Suppressor macrophage (primary cell): Measurements from ENCODE around the gene COMT.

Experiments
- DNase-seq, 4 experiments: peaks; one replicate each; pipeline ENCODE4 v3.0.0-alpha.2; 2020 to 2022

Gene COMT

DNA sequence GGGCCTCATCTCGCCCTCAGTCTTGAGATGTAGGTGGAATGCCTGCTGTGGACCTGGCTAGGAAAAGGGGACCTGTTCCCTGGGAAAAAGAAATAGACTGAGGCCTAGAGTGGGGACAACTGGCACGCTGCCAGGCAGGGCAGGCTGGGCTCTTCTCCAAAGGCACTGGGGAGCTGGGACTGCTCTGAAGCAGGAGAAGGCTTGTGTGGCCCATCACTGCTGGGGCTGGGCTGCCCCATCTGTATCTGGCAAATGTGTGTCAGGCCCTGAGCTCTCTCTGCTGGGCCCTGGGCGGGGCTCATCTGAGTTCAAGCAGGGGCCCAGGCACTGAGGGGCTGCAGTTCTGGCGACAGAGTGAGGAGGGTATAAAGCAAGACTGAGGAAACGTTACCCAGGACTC lies 42.2 kb downstream of the COMT start:
- no peak for DNase-seq

DNA sequence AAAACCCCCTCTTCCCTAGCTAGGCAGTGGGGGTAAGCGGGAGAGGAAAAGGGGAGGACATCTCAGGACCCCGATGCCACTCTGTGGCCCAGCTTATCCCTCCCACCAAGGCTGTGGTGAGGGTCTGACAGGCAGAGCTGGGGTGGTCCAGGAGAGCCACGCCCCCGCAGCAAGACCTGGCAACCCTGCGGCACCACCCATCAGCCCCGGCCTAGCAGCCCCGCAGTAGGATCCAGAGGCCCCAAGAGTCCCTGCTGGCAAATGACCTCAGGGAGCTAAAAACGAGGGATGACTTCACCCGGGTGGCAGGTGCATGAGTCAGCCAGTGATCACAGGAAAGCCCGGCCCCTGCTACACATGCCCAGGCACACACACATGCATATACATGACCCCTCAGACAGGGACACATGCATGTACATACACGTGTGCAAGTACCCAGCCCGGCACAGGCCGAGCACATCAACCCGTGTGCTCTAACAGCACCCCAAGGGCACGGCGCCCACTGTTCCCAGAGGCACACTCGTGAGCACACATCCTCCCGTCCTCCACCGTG lies 42.7 kb downstream of the COMT start:
- no peak for DNase-seq

DNA sequence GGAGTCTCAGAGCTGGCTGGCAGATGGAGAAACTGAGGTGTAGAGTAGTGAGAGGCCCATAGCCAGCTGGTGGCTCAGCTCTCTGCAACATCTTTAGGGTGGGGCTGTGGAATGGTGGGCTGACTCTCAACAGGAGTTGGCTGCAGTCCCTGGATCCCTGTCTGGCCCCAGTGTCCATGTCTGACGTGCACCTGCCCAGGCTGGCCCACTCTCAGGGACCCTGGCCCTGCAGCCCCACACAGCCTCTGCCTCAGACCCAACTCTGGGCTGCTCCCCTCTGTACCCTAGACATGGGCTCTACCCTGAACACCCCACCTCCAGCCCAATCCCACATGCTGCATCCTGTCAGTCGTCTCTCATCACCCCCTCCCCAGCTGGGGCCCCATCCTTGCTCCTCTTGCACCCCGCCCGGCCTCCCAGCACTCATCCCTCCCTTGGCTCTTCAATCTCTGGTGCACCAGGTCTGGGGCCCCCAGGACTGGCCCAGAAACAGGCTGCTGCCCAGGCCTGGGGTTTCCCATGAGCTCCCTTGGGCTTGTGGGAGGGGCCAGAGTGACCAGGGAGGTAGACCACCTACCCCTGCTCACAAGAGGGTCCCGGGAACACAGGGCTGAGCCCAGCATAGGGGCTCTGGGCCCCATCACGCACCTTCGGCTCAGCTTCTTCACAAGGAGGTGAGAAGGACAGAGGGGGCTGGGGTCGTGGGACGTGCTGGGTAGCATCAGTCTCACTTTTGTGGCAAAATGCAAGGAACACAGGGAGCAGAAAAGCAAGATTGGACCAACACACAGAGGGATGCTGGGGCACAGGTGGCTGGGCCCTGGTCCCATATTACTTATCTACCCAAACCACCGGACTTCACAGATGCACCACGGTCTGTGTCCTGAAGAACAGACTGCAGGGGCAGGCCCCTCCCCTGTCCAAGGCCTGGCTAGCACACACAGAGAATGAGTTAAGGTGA lies 43.6 kb downstream of the COMT start:
- no peak for DNase-seq

DNA sequence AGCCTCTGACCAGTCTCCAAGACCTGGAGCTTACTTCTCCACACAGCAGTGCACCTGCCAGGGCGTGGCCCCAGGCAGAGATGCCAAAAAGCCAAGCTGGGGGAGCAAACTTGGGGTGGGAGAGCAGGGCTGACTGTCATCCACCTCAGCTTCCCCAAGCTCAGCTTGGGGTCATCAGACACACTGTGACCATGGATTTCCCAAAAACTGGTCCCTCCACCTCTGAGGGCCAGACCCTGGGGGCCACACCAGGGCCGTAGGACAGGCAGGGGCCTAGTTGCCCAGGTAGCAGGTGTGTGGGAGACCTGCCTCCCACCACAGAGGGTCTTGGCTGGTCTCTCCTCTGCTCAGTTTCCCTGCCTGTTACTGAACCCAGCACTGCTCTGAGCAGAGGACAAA lies 44.4 kb downstream of the COMT start:
- no peak for DNase-seq

DNA sequence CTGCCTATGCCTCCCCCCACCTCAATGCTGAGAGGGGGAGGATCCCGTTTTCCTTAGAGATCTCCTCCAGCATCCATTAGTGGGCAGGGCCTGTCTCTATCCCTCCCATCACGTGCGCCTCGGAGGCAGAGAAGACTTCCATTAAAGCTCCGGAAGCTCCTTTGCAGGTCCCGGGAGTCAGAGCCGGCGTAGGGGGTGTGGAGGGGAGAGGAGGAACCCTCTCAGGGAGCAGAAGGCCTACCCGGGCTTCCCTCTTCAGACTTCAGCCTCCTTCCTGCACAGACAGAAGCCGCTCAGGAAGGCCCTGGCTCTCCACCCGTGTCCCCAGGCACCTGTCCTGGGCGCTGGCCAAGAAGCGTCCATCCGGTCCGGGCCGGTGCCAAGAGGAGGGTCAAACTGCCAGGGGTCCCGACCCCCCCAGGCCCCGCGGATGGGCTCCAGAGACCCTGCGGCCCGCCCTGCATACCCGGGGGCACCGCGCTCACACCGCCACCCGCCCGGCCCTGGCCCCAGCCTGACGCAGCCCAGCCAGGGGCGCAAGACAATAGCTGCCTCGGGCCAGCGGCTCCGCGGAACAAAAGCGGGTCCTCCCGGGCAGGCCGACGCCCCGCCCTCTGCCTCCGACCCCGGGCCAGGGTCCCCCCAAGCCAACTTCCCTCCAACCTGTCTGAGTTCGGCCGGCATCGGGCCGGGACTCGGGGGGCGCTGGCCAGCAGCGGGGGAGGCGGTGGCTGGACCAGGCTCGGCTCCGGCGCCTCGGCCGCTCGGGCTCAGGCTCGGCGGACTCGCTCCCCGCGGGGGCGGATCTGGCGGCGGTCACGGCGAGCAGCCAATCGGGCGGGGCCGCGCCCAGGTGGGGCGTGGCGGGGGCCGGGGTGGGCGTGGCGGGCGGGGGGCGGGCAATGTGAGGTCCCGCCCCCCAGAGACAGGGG lies 45.1 kb downstream of the COMT start:
- peak; percentile 83 to 95 (median 90) for DNase-seq

DNA sequence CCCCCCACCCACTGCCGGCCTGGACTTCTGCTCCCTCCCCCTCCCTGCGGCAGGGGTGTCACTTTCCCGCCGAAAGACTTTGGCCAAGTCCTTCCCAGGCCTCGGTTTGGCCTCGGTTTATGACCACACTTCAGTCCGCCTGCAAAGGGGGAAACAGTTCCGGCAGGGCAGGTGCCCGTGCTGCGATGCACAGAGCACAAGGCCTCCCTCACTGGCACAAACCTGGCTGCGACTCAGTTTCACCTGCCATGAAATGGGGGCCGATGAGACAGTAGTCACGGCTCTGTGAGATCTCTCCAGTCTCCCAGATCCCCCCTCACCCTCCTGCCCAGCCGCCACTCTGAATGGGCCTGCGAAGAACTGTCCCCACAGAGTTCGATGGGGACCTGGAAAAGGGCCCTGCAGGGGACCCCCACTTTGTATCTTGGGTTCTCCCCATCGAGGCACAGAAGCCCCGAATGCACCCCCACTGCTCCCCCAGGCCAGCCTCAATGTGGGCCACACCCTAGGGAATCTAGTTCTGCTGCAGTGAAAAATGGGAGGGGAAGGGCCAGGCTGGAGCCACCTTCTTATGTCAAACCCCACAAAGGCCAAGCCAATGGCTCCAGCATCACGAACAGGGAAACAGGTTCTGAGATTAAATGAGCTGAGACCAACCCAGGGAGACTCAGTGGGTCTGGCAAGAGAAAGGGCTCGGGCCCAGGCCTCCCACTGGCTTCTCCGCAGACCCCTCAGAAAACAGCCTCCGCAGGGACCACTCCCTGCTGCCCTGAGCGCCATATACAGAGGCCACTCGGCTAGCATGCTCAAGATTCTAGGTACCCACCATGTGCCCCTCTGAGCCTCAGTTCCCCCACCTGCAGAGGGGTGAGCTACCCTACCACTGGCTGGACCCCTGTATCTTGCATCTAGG lies 46.1 kb downstream of the COMT start:
- DNase-seq, result no peak

DNA sequence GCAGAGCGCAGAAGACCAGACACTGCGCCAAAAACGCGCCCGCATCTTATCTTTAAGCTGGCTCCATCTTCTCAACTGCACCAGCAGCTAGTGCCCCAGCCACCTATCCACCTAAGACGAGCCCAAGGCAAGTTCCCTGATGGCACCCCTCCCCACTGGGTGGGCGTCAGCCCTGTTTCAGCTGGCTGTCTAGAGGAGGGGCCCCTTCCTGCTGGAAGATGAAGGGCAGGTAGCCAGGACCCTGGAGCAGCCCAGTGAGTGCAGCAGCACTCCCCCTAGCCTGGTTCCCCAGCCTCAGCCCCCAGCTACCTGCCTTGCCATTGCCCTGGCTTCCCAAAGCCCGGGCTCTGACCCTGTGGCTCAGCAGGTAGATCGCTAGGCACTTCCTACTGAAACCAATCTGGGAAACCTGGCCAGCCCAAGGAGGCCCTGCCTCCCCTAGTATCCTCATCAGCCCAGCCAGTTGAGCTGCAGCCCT lies 46.8 kb downstream of the COMT start:
- no peak for DNase-seq

DNA sequence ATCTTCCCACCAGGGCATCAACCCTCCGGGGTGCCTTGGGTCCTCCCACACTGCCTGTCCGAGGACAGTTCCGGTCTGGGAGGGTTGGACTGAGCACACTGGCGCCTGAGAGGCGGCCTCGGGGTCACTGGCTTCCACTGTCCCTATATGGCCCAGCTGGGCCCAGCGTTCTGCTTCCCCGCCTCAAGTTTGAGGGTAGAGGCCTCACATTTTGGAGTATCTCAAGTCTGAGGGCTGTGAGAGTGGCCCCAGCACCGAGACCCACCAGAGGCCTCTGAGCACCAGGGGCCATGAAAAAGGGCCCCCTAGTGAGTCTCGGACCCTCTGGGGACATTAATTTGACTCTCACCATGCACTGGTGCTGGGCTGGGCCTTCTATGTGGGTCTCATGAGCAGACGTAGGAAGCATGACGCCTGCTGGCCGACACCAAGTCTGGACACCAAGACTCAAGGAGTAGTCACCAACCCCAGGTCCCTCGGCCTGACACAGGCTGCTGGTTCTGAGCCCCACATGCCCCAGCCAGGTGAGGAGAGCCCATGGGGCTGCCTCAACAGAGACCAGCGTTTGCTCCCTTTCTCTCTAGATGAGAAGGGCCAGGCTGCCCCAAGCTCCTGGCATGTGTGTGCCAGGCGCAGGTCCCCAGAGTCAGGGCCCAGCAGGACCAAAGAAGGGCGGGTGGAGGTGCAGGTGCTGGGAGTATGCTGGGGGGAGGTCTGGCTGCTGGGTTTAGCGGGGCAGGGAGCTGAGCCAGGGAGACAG lies 47.6 kb downstream of the COMT start:
- no peak for DNase-seq

DNA sequence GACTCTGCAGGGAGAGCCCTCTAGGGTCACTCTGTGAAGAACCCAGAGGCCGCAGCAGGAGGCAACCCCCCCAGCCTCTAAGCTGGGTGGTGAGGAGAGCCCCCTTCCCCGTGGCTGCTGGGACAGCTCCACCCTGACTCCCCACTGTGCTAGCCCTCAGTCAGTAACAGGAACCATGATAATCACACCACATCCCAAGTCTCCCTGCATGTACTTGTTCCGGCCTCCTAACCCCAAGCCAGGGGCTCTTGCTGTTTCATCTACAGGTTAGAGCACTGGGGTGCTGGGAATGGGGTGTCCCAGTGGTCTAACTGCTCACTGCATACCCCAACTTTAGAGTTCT lies 48.1 kb downstream of the COMT start:
- no peak for DNase-seq

DNA sequence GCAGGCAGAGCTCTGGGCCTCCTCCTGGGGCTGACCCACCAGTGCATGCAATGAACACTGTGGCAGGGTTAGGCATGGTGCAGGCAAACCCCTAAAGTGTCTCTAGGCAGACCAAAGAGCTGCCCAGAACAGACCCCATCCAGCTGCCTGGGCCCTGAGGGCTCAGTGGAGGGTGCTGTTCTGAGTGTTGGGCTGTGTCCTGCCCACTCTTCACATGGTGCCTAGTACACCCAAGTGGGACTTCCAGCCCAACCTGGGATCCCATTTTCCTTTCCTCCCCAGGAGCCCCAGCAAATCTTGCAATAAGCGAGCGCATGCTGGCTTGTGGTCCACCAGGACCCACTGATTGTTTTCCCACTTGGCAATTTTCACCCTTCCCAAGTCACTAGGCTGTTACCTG lies 48.6 kb downstream of the COMT start:
- DNase-seq, result no peak

DNA sequence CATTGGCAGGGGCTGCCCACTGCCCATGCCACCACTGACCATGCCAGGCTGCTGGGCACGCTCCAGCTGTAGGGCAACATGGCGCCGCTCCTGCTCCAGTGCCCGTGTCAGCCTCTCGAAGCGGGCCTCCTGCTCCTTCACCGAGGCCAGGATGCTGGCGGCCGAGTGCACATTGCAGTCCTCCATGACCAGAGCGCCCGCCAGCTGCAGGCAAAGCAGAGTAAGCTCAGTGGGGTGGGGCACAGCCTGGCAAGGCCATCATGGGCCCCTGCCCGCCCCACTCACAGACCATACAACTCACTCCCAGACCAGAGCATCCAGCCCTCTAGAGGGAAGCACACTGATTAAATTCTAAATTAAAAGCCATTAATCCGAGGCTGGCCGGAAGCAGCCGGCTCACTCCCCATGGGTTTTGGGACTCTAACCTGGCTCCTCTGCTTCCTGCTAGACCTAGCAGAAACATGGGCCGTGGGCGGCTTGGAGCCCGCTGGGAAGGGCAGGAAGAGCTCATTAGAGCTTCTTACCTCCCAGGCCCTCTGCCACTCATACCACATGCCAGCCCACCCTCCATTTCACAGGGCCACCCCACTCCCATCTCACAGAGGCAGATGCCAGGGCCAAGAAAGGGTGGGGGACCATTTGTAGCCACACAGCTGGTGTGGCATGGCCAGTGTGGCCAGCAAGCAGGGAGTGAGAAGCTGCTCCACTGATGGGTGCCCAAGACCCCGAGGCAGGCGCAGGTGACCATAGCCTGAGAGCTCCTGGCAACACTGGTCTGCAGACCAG lies 49.2 kb downstream of the COMT start:
- DNase-seq, result no peak

DNA sequence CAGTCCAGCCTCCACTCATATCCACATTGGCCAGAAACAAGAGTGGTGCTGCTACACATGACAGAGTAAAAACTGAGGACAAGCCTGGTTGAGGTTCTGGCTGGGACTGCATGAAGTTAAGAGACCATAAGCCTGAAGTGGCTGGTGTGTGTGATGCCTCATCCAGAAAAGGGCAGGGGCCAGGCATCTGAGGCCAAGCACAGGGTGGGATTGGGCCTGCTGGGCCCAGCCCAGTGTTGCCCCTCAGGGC lies 49.7 kb downstream of the COMT start:
- DNase-seq, result no peak

DNA sequence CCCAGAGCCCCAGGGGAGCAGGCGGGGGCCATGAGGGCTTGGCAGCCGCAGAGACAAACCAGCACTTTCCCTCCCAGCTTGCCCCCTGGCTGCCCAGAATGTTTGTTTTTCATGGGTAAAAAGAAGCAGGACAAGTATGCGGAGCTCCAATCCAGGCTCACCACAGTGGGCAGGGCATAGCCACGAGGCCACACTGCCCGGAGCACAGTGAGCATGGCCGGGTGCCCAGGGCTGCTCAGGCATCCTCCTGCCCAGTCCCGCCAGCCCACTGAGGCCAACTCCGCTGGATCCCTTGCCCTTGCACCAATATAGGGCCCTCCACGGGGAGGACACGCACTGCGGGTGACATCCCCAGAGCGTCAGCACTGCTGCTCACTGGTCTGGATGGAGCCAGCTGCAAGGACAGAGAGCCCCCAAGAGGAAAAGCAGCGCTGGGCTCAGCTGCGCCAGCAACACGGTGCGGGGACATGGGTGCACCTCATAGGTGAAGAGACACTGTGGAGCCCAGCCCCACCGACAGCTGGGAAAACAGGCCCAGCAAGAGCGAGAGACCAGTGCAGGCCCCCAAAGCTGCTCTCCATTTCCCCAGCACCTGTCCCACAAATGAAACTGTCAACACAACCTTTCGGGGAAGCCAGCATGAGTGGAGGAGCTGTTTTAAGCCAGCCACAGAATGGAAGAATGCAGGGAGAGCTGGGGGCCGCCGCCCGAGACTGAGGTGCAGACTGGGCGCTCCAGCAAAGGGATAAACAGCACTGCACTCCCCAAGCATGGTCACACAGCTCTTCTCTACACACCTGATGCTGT lies 50.3 kb downstream of the COMT start:
- no peak for DNase-seq

DNA sequence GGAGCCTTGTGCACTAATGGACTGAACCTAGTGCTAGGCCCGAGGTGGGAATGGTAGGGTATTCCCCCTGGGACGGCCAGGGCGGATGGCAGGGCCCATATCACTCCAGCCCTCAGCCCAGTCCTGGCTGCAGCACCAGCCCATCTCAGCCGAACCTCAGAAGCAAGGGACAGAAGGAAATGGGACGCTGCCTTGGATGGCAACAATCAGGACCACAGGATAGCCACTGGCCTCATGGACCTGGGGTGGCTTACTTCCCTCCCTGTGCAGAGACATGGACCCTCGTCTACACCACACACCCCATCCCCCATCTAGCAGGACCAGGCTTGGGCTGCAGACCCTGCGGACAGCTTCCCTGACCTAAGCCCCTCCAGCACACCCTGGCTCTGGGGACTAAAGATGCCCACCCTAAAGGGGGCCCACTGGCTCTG lies 50.9 kb downstream of the COMT start:
- DNase-seq, result no peak

DNA sequence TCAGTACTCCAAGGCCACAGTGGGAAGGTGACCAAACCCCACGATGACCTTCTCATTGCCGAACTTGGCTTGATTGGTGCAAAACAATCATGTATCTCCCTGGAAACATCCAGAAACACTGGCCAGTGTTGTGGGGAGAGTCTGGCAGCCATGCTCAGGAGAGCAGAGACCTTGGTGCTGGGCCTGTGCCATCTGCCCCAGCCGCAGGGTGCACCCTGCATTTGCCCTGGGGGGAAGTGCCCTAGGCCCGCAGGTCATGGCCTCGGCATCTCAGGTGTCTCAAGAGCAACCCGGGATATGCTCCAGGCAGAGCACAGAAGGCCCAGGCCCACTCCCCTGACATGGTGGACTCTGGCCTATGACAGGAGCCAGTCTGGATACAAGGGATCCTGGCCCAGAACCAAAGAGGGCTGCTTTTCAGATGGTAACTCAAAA lies 51.4 kb downstream of the COMT start:
- no peak for DNase-seq

DNA sequence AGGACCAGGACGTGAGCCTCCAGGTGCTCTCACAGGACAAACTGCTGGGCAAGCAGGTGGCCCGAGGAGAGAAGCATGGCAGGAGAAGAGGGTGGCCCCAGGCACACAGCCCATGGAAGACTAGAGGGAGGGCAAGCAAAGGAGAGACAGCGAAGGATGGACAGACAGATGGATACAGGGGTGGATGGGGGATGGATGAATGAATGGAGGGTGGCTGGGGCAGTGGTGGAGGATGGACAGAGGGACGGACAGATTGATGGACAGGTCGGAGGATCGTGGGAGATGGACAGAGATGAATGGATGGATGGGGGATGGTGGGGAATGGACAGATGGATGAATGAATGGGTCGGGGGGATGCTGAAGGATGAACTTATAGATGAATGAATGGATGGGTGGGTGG lies 52.4 kb downstream of the COMT start:
- DNase-seq, result no peak

DNA sequence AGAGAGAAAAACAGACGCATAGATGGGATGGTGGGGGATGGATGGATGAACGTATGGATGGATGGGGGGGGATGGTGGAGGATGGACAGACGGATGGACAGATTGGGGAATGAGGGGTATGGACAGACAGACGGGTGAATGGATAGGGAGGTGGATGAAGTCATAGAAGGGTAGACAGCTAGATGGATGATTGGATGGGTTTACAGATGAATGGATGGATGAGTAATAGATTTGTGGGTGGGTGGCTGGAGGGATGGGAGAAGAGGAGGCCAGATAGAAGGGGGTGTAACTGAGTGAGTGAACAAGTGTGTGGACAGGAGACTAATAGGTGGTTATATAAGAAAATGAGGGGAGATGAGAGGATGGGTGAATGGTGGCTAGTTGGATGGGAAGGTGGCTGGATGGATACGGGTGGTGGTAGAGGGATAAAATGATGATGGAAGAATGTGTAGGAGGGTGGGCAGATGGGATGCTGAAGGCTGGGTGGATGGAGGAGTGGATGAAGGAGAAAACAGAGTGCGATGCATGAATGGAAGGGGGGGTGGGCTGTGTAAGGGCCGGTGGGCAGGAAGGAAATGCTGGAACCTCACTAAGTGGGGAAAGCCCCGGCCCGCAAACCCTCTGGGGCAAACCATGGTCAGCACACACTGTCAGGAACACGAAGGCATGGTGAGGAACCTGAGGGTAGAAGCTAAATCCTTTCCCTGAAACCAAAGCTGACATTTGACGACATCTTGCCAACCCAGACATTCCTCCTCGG lies 53.5 kb downstream of the COMT start:
- no peak for DNase-seq

DNA sequence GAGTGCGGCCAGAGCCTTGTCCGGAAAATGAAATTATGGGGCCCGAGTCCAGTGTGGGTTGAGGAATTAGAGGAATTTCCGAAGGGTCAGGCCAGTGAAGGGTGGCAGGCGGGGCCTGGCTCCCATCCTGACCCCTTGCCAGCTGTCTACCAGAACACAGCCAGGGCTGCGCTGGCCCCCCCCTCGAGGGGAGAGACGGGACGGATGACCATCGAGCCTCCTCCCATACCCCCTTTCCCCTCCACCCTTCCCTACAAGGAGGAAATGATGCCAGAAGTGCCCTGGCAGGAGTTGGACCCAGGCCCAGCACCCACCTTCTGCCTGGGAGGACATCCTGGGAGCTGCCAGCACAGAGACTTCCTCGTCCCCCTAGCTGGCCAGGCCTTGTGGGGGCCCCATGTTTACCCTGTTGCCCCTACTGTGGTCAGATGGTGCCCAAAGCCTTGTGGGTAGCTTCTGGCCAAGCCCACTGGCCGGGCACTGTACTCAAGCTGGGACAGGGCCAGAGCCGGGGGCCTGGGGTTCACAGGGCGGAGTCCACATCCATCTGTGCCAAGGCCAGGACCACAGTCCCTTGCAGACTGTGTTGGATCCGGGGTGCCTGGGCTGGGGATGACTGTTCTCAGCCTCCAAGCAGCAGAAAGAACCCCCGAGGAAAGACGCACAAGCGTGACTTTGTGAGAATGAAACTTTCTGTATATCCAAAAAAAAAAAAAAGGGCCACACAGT lies 54.2 kb downstream of the COMT start:
- DNase-seq, result no peak
